Activated naive CD8-positive, alpha-beta T cell (primary cell): Measurements from ENCODE around the gene CCDC159.
"Not testable (repeated sequence)": the region's sequence is repeated elsewhere in the genome, so short reads cannot be mapped to it uniquely, and the experiment has no call there.

ENCODE experiments used
- H3K27ac Mint-ChIP-seq: one replicate; pipeline ENCODE4 v1.8.0; 2021; ENCODE audit warnings: mixed read lengths
- H3K27me3 Mint-ChIP-seq: one replicate; pipeline ENCODE4 v1.8.0; 2021; ENCODE audit warnings: mixed read lengths
- H3K36me3 Mint-ChIP-seq: one replicate; pipeline ENCODE4 v1.8.0; 2021; ENCODE audit warnings: mixed read lengths
- H3K4me1 Mint-ChIP-seq: one replicate; pipeline ENCODE4 v1.8.0; 2021; ENCODE audit warnings: low read depth, mixed read lengths
- H3K4me3 Mint-ChIP-seq: one replicate; pipeline ENCODE4 v1.8.0; 2021; ENCODE audit warnings: mild to moderate bottlenecking, mixed read lengths
- H3K9me3 Mint-ChIP-seq: one replicate; pipeline ENCODE4 v1.8.0; 2021; ENCODE audit warnings: low read depth, mixed read lengths

The CCDC159 gene

DNA sequence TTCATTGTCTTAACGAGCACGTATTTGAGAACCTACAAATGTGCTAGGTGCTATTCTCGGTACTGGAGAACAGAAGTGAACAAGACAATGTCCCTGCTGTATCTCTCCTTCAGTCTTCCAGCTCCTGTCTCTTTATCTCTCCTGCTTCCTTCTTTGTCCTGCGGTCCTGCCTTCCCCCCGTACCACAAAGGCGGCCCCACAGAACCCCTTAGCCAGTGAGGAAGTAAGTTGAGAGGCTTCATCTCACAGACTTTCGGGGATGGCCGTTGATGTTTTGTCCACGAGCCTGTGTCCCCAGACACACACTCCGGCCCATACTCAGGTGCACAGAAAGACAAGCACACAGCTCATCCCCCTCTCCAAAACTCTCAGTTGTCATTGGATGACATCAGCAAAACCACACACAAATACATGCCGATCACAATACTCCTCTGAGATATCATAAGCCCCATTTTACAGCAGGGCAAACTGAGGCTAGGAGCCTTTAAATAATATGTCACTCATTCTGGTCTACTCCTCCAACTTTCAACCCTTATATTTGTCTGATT, 27.6 kb downstream of the CCDC159 start:
- Mint-ChIP-seq H3K9me3 (no peaks in the 10 kb centered on the region), H3K36me3 (peaks cover 14% of the 10 kb centered on the region), H3K4me1 (peaks cover 31% of the 10 kb centered on the region), H3K4me3 (no peak overlapping the region), H3K27me3 (no peaks in the 10 kb centered on the region), H3K27ac (no peak overlapping the region)

DNA sequence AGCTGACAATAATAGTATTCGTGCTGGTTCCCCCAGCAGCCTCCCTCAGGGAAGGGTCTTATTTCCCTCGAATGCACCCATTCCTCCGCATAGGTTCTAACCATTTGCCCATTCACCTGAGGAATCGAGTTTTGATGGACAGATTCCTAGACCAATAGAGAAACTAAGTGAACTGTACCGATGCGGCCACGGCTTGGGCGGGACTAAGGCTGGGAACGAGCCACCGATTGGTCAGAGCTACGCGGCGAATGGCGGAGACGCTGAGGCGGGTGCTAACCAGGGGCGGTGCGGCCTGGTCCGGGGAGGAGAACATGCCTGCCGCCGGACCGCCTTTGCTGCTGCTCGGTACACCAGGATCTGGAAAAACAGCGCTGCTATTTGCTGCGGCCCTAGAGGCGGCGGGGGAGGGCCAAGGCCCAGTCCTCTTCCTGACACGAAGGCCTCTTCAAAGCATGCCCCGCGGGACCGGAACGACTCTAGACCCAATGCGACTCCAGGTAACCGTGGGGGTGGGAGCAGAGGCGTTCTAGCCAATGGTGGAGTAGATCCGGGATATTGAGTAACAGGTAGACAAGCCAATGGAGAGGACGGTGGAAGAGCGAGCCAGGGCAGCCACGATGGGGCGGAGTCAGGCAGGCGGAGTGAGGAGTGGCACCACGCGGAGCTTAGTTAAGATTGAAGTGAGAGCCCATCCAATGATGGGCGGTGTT, 28.3 kb downstream of the CCDC159 start, which contains the start of gene SWSAP1:
Gene SWSAP1, plus strand, starts transcription at position 234 of the 710 bp plus-strand sequence. Its CDS starts 15 bp downstream, at position 249.
- Mint-ChIP-seq H3K4me1 (peaks cover 31% of the 10 kb centered on the region), H3K9me3 (no peaks in the 10 kb centered on the region), H3K36me3 (peaks cover 9% of the 10 kb centered on the region), H3K4me3 (peak within 1 kb of the TSS; percentile 24), H3K27me3 (no peaks in the 10 kb centered on the region), H3K27ac (no peak within 1 kb of the TSS)

DNA sequence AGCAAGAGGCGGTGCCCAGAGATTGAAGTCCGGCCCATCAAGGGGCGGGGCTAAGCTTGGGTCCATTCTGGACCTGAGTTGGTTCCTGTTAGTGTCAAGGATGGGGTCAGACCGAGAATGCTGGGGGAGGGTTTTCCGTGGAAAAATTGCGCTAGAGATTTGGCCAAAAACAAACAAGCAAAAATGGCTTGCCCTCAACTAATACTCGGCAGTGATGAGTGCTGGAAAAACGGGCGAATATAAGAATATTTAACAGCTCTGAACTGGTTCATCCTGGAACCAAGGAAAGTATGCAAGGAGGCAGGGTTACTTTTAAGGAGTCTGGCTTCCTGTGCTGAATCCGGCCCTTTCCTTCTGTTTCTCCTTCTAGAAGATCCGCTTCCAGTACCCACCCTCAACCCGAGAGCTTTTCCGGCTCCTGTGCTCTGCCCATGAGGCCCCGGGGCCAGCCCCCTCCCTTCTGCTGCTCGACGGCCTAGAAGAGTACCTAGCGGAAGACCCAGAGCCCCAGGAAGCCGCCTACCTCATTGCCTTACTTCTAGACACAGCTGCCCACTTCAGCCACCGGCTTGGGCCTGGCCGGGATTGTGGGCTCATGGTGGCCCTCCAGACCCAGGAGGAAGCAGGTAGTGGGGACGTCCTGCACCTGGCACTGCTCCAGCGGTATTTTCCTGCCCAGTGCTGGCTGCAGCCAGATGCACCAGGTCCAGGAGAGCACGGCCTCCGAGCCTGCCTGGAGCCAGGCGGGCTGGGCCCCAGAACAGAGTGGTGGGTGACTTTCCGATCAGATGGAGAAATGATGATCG, 29.0 kb downstream of the CCDC159 start:
- H3K27ac Mint-ChIP-seq = no peak overlapping the region
- H3K27me3 Mint-ChIP-seq = no peaks in the 10 kb centered on the region
- H3K36me3 Mint-ChIP-seq = peaks cover 8% of the 10 kb centered on the region
- peaks cover 37% of the 10 kb centered on the region for H3K4me1 Mint-ChIP-seq
- H3K9me3 Mint-ChIP-seq = no peaks in the 10 kb centered on the region
- H3K4me3 Mint-ChIP-seq = no peak overlapping the region

DNA sequence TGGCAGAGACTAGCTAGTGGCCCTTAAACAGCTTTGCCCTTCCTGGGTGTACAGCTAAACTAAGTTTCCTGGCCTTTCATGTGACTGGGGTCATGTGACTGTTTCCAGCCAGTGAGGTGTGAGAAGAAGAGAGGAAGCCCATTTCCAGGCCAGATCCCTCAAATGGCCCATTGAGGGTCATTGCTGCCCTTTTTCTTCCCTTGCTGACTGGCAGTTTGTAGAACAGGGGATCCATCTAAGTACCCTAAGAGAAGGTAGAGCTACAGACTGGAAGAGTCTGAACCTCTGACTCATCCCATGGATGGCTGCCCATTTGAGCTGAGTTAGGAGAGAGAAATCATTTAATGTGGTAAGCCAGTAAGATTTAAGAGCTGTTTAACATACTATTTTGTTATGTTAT, 30.9 kb downstream of the CCDC159 start:
- H3K4me1 Mint-ChIP-seq = peaks cover 49% of the 10 kb centered on the region
- H3K27me3 Mint-ChIP-seq = peaks cover 6% of the 10 kb centered on the region
- peak overlapping the region; percentile 86 for H3K27ac Mint-ChIP-seq
- no peak overlapping the region for H3K4me3 Mint-ChIP-seq
- peaks cover 5% of the 10 kb centered on the region for H3K36me3 Mint-ChIP-seq
- H3K9me3 Mint-ChIP-seq = no peaks in the 10 kb centered on the region

DNA sequence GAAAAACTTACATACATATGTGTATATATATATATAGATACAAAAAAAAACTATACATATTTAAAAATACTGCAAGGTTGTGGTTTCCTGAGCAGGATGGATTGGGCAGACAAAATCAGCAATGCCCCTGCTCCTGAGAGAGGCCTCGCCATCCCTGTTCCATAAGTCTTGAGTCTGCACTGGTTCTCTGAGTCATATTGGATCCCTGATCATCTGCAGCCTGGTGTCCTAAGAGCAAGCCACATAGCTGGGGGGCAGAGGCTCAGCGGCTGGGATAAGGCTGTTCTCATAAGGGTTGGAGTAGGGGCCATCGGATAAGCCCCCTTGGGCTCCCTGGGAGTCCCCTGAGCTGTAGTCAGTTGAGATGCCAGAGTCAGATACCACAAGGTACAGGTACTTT, 31.4 kb downstream of the CCDC159 start:
- Mint-ChIP-seq H3K27ac (no peak overlapping the region), H3K4me3 (no peak overlapping the region), H3K4me1 (peaks cover 51% of the 10 kb centered on the region), H3K9me3 (no peaks in the 10 kb centered on the region), H3K36me3 (peaks cover 5% of the 10 kb centered on the region), H3K27me3 (peaks cover 8% of the 10 kb centered on the region)

DNA sequence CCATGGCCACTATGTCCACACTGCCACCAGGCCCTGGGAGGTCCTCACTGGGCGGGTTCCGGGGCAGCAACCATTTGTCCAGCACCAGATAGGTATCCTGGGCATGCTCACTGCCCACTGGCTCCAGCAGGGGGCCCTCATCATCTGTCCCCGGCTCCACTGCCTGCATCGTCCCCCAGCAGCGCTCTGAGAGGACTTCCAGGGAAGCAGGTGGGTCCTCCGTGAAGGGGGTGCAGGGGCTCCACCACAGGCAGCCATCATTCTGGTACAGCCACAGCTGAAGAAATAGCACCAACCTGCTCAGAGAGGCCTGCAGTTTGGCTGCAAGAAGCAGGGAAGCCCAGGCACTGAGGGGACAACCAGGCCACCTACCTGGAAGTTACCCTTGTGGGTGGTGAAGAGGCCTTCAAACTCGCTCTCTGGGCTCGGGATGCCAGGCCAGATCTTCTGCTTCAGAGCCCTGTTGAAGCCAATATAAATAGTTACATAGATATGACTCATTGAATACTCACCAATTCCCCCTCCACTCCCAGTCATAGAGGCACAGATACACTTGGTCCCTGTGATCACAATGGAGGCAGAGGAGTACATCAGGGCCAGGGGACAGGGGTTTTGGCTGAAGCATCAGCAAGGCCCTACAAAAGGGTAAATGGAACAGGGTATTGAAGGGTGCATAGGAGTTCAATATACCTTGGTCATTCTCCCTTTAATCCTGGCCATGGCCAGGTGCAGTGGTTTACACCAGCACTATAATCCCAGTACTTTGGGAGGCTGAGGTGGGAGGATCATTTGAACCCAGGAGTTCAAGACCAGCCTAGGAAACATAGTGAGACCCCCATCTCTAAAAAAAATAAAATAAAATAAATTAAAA, 32.2 kb downstream of the CCDC159 start:
- Mint-ChIP-seq H3K27me3 (peaks cover 9% of the 10 kb centered on the region), H3K27ac (no peak overlapping the region), H3K9me3 (no peaks in the 10 kb centered on the region), H3K4me1 (peaks cover 49% of the 10 kb centered on the region), H3K4me3 (peak overlapping the region; percentile 20), H3K36me3 (peaks cover 5% of the 10 kb centered on the region)

DNA sequence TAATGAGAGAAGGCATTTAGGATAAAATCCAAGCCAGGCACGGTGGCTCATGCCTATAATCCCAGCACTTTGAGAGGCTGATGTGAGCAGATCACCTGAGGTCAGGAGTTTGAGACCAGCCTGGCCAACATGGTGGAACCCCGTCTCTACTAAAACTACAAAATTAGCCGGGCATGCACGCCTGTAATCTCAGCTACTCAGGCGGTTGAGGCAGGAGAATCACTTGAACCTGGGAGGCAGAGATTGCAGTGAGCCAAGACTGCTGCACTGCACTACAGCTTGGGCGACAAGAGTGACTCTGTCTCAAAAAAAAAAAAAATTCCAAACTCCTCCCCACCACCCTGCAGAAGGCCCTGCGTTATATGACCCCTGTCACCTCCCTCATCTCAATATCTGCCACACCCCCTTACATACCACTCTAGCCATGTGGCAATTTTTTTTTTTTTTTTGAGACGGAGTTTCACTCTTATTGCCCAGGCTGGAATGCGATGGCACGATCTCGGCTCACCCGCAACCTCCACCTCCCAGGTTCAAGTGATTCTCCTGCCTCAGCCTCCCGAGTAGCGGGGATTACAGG, 33.0 kb downstream of the CCDC159 start:
- H3K27ac Mint-ChIP-seq, H3K4me3 Mint-ChIP-seq, H3K9me3 Mint-ChIP-seq, H3K27me3 Mint-ChIP-seq, H3K36me3 Mint-ChIP-seq: not testable (repeated sequence)
- H3K4me1 Mint-ChIP-seq = peaks cover 49% of the 10 kb centered on the region

DNA sequence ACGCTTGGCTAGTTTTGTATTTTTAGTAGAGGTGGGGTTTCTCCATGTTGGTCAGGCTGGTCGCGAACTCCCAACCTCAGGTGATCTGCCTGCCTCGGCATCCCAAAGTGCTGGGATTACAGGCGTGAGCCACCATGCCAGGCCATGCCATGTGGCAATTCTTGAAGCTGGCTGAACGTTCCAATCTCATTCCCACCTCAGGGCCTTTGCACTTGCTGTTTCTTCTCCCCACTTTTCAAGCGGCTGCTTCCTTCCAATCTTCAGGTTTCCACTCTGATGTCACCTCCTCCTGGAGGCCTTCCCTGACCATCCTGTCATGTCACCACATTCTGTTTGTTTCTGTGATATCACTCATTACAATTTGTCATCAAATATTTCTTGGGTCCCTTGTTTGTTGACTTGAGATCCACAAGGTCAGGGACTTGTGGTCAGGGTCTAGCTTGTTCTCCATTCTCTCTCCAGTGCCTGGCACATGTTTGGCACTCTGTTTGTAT, 33.6 kb downstream of the CCDC159 start:
- Mint-ChIP-seq H3K4me3 (peak overlapping the region; percentile 97), H3K27ac (peak overlapping the region; percentile 99), H3K4me1 (peaks cover 49% of the 10 kb centered on the region), H3K9me3 (no peaks in the 10 kb centered on the region), H3K27me3 (peaks cover 9% of the 10 kb centered on the region), H3K36me3 (peaks cover 5% of the 10 kb centered on the region)

DNA sequence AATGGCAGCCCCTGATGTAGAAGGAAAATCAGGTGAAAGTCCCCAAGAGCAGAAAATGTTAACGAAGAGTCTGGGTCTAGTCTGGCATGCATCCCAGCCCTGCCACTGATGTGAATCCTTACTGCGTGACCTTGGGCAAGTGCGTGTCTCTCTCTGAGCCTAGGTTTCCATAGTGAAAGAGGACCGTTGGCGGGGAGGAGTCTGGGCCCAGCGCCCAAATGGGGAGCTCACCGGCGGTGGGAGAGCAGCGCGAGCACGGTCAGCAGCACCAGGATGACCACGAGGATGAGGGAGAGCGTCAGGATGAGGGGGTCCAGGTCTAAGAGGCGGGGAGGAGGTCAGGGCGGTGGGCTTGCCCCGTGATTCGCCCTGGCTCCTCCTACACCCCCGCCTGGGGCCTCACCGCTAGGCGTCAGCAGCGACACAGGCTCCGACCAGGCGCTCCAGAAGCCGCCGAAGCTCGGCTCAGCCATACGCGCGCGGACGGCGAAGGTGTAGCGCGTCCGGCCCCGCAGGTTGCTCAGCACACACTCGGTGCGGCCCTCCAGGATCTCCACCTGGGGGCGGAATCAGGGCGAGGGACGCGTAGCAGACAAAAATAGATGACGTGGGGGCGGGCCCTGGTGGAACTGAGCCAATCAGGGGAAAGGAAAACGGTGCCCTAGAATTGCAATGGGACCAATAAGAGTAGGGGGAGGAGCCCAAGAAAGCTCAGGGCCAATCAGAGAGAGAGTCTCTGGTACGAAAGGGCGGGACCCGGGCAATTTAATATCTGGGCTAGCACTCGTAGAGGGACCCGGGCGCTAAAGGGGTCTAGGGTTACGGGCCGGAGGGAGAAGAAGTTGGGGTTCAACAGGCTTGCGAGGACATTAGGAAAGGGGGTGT, 34.6 kb downstream of the CCDC159 start:
- Mint-ChIP-seq H3K36me3 (peaks cover 5% of the 10 kb centered on the region), H3K27me3 (peaks cover 9% of the 10 kb centered on the region), H3K27ac (peak overlapping the region; percentile 99), H3K9me3 (no peaks in the 10 kb centered on the region), H3K4me3 (peak overlapping the region; percentile 97), H3K4me1 (peaks cover 44% of the 10 kb centered on the region)

DNA sequence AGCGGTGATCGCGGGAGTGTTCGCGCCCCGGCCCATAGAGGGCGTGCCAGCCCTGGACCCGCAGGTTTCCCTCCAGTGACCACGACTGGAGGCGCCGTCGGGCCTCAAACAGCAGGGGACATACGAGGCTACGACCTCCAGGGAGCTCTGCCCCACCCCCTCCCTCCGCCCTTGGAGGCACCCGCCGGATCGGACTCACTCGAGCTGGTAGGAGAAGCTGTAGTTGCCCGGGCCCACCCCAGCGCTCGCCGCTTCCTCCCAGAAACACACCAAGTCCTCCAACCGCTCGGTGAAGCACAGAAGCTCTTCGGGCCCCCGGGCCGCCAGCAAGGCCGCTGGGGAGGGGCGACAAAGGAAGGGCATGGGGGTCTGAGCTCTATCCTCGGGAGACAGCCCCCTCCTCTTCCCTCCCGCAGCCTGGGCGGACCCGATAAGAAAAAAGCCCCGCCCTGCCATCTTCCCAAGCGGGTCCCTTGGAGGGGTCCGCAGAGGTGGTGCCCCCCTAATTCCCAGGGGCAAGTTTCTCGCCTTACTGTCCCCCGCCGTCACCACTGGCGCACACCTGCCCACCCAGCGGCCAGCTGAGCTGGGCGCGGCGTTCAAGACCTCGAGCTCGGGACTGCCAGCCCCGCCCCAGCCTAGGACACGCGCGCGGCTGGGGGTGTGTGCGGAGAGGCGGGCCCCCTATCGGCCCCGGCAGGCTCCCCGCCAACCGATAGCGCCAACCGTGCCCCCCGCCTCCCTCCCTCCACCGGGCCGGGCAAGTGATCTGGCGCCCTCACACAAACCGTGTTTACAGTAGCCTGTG, 36.8 kb downstream of the CCDC159 start:
- Mint-ChIP-seq H3K36me3 (no peaks in the 10 kb centered on the region), H3K27me3 (peaks cover 9% of the 10 kb centered on the region), H3K4me1 (peaks cover 35% of the 10 kb centered on the region), H3K27ac (no peak overlapping the region), H3K9me3 (no peaks in the 10 kb centered on the region), H3K4me3 (peak overlapping the region; percentile 66)

DNA sequence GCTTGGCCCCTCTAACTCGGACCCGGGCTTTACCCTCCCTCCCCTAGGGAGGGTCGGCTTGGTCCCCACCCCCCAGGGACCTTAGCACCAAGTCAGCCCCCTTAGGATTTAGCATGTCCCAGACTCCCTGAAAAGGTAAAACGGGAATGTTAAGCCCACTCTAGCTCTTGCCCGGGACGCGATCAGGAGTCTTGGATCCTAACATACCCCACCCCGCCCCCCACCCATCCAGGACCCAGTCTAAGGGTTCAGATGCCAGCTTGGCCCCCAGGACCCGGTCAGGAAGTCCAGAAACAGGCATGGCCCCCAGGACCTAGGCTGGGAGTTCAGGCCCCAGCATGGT, 37.4 kb downstream of the CCDC159 start:
- Mint-ChIP-seq H3K4me3 (no peak overlapping the region), H3K36me3 (no peaks in the 10 kb centered on the region), H3K27ac (no peak overlapping the region), H3K9me3 (no peaks in the 10 kb centered on the region), H3K4me1 (peaks cover 31% of the 10 kb centered on the region), H3K27me3 (peaks cover 9% of the 10 kb centered on the region)

DNA sequence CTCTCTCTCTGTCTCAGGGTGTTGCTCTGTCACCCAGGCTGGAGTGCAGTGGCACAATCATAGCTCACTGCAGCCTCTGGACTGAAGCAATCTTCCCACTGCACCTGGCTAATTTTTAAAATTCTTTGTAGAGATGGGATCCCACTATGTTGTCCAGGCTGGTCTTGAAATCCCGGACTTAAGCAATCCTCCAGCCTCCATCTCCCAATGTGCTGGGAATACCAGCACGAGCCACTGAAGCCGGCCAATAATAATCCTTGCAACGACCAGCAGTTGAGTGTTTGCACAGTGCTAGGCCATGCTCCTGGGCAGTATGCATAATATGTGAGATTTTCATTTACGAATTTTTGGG, 38.4 kb downstream of the CCDC159 start:
- peaks cover 9% of the 10 kb centered on the region for H3K27me3 Mint-ChIP-seq
- H3K4me3 Mint-ChIP-seq = no peak overlapping the region
- H3K36me3 Mint-ChIP-seq = no peaks in the 10 kb centered on the region
- H3K27ac Mint-ChIP-seq = no peak overlapping the region
- H3K4me1 Mint-ChIP-seq = peaks cover 30% of the 10 kb centered on the region
- no peaks in the 10 kb centered on the region for H3K9me3 Mint-ChIP-seq
